HG03060 (cell line): ENCODE data around the gene STK4.
"Not testable (repeated sequence)": the region's sequence is repeated elsewhere in the genome, so short reads cannot be mapped to it uniquely, and the experiment has no call there.

Source experiments
- ATAC-seq: cut with Tn5 transposase; IDR thresholded peaks from one replicate; pipeline ENCODE4 v1.9.1; 2021; ENCODE audit warnings: low read depth, moderate number of reproducible peaks; ENCODE audit not compliant: unreplicated experiment

The STK4 gene

GRCh38 chr20:44981736-44982406 lies 15.6 kb downstream of the STK4 start:
- no peak for ATAC-seq

- no peak for ATAC-seq
Observed at GRCh38 chr20:44983093-44983674, 16.9 kb downstream of the STK4 start.

GRCh38 chr20:44988631-44989171 lies 22.4 kb downstream of the STK4 start:
- ATAC-seq: no peak

DNA sequence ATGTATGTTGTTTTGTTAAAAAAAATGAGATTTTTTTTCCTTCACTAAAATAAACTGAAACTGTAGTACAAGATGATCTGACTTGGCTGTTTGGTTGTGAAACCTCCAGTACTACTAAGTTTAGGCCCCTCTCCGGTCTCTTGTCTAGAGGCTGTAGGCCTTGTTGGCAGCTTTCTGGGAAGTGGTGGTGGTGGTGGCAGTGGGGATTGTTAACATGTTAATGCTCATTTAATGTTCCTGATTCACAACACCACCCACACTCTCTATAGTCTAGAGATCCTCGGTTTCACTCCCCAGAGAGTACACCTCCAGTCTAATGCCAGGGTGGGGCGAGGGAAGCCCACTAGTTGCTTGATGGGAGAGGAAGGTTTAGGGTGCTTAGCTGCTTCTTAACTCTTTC lies 24.1 kb downstream of the STK4 start:
- no peak for ATAC-seq

DNA sequence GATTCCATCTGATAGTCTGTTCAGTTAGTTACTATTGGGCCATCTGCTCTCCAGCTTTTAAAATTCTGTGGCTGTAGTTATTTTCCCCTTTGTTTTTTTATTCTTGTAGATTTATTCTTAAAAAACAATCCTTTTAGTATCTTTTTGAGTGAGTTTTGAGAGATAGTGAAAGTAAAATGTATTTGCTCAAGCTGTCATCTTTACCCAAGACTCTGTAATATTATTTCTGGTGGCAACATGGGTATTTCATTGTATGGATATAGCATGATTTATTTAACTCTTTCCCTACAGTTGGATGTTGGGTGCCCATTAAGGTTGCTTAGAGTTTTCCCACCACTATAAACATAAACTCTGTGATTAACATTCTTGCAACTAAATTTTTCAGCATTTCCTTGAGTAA lies 24.6 kb downstream of the STK4 start:
- ATAC-seq: no peak

GRCh38 chr20:44993343-44993742 lies 27.0 kb downstream of the STK4 start:
- ATAC-seq: no peak

GRCh38 chr20:44997171-44997570 lies 30.9 kb downstream of the STK4 start:
- ATAC-seq: no peak

DNA sequence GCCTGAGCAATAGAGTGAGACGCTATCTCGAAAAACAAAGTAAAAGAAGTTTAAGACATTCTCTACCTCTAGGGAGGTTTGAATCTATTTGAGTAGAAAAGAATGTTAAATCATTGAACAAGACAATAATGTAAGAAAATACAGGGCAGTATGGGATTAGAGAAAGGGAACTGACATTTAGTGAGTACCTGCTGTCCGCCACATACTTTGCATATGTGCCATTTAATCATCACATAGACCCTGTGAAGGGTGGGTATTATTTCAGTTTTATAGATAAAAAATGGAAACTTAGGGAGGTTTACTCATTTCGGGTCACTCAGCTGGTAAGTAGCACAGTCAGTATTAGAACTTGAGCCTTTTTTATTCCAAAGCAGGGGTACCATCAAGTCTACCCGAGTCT lies 31.4 kb downstream of the STK4 start:
- ATAC-seq: no peak

DNA sequence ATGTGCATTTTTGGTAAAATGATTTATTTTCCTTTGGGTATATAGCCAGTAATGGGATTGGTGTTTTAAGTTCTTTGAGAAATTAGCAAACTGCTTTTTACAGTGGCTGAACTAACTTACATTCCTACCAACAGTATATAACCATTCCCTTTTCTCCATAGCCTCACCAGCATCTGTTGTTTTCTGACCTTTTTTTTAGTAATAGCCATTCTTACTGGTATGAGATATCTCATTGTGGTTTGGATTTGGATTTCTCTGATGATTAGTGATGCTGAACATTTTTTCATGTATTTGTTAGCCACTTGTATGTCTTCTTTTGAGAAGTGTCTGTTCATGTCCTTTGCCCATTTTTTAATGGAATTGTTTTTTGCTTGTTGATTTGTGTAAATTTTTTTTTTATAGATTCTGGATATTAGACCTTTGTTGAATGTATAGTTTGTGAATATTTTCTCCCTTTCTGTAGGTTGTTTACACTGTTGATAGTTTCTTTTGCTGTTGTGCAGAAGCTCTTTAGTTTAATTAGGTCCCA lies 42.3 kb downstream of the STK4 start:
- no peak for ATAC-seq

DNA sequence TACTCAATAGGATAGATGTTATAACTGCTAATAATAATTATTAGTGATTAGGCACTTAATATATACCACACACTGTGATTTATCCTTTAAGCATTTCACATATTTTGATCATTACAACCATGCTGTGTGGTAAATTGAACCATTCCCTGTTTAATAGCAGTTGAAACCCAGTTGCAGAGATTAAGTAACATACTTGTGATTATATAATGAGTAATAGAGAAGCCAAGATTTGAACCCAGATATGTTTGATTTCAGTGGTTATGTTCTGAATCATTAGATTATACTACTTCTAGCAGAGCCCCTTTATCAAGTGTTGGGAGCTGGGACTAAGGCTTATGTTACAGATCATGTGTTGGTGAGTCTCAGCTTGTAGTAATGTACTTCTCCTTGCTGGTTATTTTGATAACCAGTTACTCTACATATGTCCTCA lies 44.1 kb downstream of the STK4 start:
- ATAC-seq: no peak

DNA sequence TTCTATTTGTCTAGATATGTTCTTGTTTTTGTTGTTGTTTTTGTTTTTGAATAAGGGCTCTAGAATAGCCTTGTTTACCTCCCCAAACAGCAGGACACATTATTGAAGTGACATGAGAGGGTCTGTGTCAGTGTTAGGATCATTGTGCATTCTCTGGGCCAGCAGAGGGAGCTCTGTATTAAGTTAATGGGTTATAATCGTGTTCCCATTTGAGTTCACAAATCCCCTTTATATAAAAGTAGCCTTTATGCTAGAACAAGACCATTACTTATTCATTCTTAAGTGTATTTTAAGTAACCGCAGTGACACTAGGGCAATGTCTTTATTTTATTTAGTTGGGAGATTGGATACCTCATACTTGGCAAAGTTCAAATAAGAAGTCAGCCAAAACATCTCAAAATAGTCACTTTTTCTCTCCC lies 44.8 kb downstream of the STK4 start:
- ATAC-seq: no peak

GRCh38 chr20:45012682-45013302 lies 46.5 kb downstream of the STK4 start:
- ATAC-seq: no peak

GRCh38 chr20:45014131-45014530 lies 47.8 kb downstream of the STK4 start:
- ATAC-seq: not testable (repeated sequence)

DNA sequence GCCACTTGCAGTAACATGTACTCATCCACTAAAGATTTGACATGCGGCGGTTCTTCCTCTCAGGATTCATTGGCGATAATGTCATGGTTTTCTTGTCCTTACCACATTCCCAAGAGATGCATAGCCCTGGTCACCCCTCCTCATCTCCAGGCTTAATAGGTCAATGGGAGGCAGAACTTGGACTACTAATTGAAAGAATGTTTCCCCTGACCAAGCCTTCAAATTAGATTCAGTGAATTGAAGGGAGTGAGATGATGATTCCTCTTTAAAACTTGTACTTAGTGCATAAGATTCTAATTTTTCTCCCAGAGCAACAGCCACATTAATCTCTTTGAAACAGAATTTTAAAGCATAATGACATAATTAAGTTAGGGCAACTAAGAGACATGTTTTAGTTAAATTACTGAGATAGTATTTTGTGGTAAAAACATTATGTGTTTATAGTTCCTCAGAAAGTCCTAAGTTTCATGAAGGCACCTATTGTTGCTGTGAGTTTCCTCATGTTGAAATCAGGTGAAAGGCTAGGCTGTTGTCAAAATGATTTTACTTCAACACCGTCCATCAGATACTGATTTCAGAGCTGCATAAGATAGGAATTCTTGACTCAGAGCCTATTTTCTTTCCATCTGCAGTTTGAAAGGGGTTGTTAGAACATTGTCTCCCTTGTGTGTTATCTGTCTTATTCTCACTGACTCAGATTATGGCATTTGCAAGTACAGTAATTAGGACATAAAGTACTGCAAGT lies 48.5 kb downstream of the STK4 start:
- ATAC-seq: no peak

- ATAC-seq: no peak
Observed at GRCh38 chr20:45016089-45016671, 49.9 kb downstream of the STK4 start.

- no peak for ATAC-seq
Observed at GRCh38 chr20:45017281-45017680, 51.0 kb downstream of the STK4 start.

DNA sequence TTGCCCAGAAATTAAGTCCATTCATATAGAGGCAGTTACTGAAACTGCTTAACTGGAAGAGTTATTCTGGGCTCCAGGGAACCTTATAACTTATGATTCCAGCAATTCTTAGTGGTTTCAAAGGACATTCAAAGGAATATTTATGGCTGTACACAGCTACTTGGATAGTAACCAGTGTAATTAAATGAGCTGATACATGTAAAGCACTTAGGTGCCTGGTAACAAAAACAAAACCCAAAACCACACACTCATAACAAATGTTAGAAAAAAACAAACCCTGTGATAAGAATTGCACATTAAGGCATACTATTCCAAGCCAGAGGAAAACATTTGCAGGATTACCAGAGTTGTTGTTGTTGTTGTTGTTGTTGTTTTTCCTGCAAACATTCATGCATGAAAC lies 51.5 kb downstream of the STK4 start:
- ATAC-seq: no peak

- no peak for ATAC-seq
Observed at GRCh38 chr20:45019027-45019761, 52.9 kb downstream of the STK4 start.

DNA sequence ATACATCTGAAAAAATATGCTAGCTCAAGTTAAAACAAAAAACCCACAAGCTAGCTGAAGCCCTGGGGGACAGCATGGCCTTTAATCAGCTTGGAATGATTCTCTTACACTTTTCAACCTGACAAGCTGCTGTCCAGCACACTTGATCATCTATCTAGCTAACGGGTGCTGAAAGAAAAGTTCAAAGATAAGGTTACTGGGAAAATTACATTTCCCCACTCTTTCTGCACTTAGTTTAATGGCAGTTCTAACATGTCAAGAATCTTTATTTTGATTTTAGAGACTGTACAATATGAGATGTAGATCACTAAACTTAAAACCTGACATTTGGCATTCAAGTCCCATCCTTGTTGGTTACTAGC lies 53.4 kb downstream of the STK4 start:
- ATAC-seq: no peak
